DND-41 (cell line): ENCODE measurements around the gene OGDH.

Source experiments
- ATAC-seq: fragments of 200-7000 bp; cut with Tn5 transposase; 3 replicates; pipeline ENCODE4 v1.9.1; 2021; ENCODE audit warnings: low read depth; ENCODE audit not compliant: insufficient read depth
- DNase-seq: peaks from one replicate; pipeline ENCODE4 v3.0.0-alpha.2; 2020
- H2AFZ ChIP-seq: 2 replicates; pipeline ENCODE4 v1.6.0; 2012; ENCODE audit warnings: low read depth, low read length
- H3K27ac ChIP-seq: 2 replicates; pipeline ENCODE4 v1.5.1; 2012; ENCODE audit warnings: low read length, inconsistent platforms
- H3K27me3 ChIP-seq: fragments of 200-600 bp; sonication (generic); 2 replicates; pipeline ENCODE4 v1.6.0; 2012; ENCODE audit warnings: low read length, mild to moderate bottlenecking, inconsistent platforms; ENCODE audit not compliant: insufficient read depth, poor library complexity
- H3K36me3 ChIP-seq: 2 replicates; pipeline ENCODE4 v1.5.1; 2012; ENCODE audit warnings: low read length, inconsistent platforms; ENCODE audit not compliant: insufficient read depth
- H3K4me1 ChIP-seq: 2 replicates; pipeline ENCODE4 v1.5.1; 2012; ENCODE audit warnings: mild to moderate bottlenecking, low read length; ENCODE audit not compliant: insufficient read depth
- H3K4me2 ChIP-seq: 2 replicates; pipeline ENCODE4 v1.6.0; 2012; ENCODE audit warnings: mild to moderate bottlenecking, moderate library complexity, low read length, inconsistent platforms; ENCODE audit not compliant: insufficient read depth
- H3K4me3 ChIP-seq, 2 experiments: fragments of 200-600 bp in 1 of 2; shearing (Covaris generic) in 1 of 2; 2 replicates each; pipeline ENCODE4 v1.5.1; 2012 to 2016; ENCODE audit warnings: inconsistent platforms in 2 of 2, low read length in 2 of 2, mild to moderate bottlenecking in 2 of 2, low read depth in 1 of 2, moderate library complexity in 1 of 2
- H3K79me2 ChIP-seq: 2 replicates; pipeline ENCODE4 v1.6.0; 2012; ENCODE audit warnings: low read length, inconsistent platforms; ENCODE audit not compliant: insufficient read depth
- H3K9ac ChIP-seq: 2 replicates; pipeline ENCODE4 v1.6.0; 2012; ENCODE audit warnings: low read depth, mild to moderate bottlenecking, inconsistent platforms, low read length, moderate library complexity
- H3K9me3 ChIP-seq: 2 replicates; pipeline ENCODE4 v1.5.1; 2012; ENCODE audit warnings: low read length, moderate library complexity, mild to moderate bottlenecking, inconsistent platforms; ENCODE audit not compliant: insufficient read depth, severe bottlenecking
- H4K20me1 ChIP-seq: 2 replicates; pipeline ENCODE4 v1.6.0; 2012; ENCODE audit warnings: low read length; ENCODE audit not compliant: insufficient read depth
- EZH2 ChIP-seq: IDR thresholded peaks from 3 replicates; pipeline ENCODE4 v1.6.1; 2012; ENCODE audit warnings: borderline replicate concordance, low read depth, mild to moderate bottlenecking, moderate library complexity, low read length, inconsistent platforms; ENCODE audit not compliant: severe bottlenecking
- TF ChIP-seq, protein P1 (sequence below): IDR thresholded peaks from 2 replicates; pipeline ENCODE4 v1.5.1; 2012; ENCODE audit warnings: borderline replicate concordance, low read length, moderate library complexity, mild to moderate bottlenecking; ENCODE audit not compliant: poor library complexity, severe bottlenecking; ENCODE audit errors: extremely low read depth

The OGDH gene

DNA sequence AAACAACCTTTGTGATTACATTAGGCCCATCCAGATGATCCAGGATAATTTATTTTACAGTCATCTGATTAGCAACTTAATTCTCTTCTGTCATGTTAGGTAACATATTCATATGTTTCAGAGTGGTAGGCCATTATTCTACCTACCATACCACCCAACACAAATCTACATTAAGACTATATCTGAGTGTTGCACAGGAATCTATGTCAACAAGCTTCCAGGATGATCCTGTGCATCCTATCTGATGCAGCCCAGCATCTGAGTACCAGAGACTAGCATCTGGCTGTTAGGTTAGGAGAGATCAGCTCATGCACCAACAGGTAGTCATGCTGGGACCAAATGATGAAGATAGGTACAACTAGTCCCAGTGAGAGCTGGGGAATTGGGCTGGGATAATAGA is 31.4 kb upstream of the OGDH start:
- TF ChIP-seq, protein P1, sequence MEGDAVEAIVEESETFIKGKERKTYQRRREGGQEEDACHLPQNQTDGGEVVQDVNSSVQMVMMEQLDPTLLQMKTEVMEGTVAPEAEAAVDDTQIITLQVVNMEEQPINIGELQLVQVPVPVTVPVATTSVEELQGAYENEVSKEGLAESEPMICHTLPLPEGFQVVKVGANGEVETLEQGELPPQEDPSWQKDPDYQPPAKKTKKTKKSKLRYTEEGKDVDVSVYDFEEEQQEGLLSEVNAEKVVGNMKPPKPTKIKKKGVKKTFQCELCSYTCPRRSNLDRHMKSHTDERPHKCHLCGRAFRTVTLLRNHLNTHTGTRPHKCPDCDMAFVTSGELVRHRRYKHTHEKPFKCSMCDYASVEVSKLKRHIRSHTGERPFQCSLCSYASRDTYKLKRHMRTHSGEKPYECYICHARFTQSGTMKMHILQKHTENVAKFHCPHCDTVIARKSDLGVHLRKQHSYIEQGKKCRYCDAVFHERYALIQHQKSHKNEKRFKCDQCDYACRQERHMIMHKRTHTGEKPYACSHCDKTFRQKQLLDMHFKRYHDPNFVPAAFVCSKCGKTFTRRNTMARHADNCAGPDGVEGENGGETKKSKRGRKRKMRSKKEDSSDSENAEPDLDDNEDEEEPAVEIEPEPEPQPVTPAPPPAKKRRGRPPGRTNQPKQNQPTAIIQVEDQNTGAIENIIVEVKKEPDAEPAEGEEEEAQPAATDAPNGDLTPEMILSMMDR: no peak
- no peak for TF ChIP-seq EZH2
- Histone ChIP-seq H2AFZ (no peak overlapping the region), H3K9ac (peak overlapping the region; percentile 87; the same call in 1 of the 2 replicates), H3K9me3 (no peaks in the 10 kb centered on the region), H3K4me2 (peak overlapping the region; percentile 95), H3K27ac (no peak overlapping the region), H3K79me2 (peaks cover 60% of the 10 kb centered on the region), H3K4me3 (peak overlapping the region in 1 of 2 experiments; percentile 78; a peak in 2 of 4 replicates), H3K27me3 (no peaks in the 10 kb centered on the region), H3K36me3 (peaks cover 64% of the 10 kb centered on the region), H4K20me1 (no peaks in the 10 kb centered on the region; the same call in 1 of the 2 replicates), H3K4me1 (peaks cover 41% of the 10 kb centered on the region)
- ATAC-seq (no peak), DNase-seq (no peak)

DNA sequence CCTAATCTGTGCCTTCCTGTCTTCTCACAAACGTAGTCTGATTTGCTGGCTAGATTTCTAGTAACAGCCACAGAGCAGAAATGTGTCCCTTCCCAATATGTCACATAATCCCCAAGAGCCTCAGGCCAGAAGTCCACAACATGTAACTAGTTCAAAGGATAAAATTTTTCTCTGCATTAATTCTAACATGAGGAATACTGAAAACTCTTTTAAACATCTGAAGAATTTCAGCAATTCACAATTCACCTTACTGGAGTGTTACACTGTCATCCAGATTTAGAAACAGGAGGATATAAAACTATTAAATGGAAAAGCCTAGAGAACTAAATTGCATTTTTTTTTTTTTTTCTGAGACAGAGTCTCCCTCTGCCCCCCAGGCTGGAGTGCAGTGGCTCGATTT is 30.2 kb upstream of the OGDH start:
- H3K4me3 ChIP-seq: no peak overlapping the region
- H3K36me3 ChIP-seq: peaks cover 63% of the 10 kb centered on the region
- no peak overlapping the region for H2AFZ ChIP-seq
- H3K9ac ChIP-seq: no peak overlapping the region
- peaks cover 52% of the 10 kb centered on the region for H3K4me1 ChIP-seq
- H4K20me1 ChIP-seq: peaks cover 4% of the 10 kb centered on the region; the same call in 1 of the 2 replicates
- no peak for DNase-seq
- no peaks in the 10 kb centered on the region for H3K9me3 ChIP-seq
- H3K27me3 ChIP-seq: no peaks in the 10 kb centered on the region
- no peak overlapping the region for H3K27ac ChIP-seq
- no peak overlapping the region for H3K4me2 ChIP-seq
- TF ChIP-seq, protein P1: no peak
- no peak for TF ChIP-seq EZH2
- ATAC-seq: no peak
- peaks cover 72% of the 10 kb centered on the region for H3K79me2 ChIP-seq

DNA sequence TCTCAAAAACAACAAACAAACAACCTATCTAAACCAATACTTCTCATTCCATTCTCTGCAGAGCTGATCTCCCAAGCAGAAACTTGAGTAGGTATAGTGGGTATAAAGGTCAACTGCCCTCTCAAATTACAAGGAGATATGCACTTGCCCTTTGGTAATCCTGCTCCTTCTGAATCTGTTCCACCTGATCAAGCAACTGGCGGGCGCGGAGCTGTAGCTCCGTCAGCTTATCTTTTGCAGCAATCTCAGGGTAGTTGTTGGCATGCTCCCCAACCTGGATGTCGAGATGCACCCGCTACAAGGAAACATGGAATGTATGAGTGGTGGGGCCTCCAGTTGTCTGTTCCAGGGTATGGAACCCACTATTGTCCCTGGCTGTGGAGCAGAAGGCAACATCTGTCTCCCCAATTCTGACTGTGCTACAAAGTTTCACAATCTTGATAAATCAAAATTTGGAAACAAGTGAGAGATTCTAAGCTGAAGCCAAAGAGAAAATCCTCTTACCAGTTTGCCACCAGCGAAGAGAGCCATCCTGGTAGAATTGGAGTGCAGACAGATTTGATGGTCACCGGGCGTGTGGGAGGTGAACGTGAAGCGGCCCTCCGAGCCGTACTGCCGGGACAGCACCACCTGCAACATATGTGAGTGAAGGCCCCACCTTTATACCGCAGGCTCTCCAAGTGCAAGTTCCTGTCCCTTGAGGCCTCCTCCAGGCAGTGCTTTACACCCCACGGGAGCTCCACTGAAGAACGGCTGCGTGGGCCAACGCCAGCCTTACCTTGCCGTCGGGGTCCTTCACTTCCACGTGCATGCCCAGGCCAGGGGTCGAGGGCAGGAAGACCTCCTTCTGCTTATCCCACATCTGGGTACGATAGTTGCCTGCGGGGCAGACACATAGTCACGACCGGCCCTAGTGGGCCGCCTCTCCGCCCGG is 25.2 kb upstream of the OGDH start:
- H3K36me3 ChIP-seq: peaks cover 39% of the 10 kb centered on the region
- H3K27ac ChIP-seq: peak overlapping the region; percentile 84
- peak overlapping the region; percentile 91 for H3K9ac ChIP-seq
- TF ChIP-seq, protein P1: no peak
- no peak for TF ChIP-seq EZH2
- DNase-seq (peak; percentile 57), ATAC-seq (peak; percentile 45)
- H4K20me1 ChIP-seq: peaks cover 4% of the 10 kb centered on the region; the same call in 1 of the 2 replicates
- H2AFZ ChIP-seq: peak overlapping the region; percentile 79
- peak overlapping the region; percentile 97 for H3K4me2 ChIP-seq
- no peaks in the 10 kb centered on the region for H3K27me3 ChIP-seq
- H3K4me3 ChIP-seq: peak overlapping the region; percentile 62 to 69
- H3K79me2 ChIP-seq: peaks cover 45% of the 10 kb centered on the region
- peaks cover 33% of the 10 kb centered on the region for H3K4me1 ChIP-seq
- H3K9me3 ChIP-seq: no peaks in the 10 kb centered on the region
